SKM-1 (cell line): Measurements from ENCODE around the gene SNX20.

ENCODE experiments used
- DNase-seq: peaks from one replicate; lab custom pipeline; 2025; ENCODE audit not compliant: unreplicated experiment; lab: John Stamatoyannopoulos, UW

SNX20 gene

DNA sequence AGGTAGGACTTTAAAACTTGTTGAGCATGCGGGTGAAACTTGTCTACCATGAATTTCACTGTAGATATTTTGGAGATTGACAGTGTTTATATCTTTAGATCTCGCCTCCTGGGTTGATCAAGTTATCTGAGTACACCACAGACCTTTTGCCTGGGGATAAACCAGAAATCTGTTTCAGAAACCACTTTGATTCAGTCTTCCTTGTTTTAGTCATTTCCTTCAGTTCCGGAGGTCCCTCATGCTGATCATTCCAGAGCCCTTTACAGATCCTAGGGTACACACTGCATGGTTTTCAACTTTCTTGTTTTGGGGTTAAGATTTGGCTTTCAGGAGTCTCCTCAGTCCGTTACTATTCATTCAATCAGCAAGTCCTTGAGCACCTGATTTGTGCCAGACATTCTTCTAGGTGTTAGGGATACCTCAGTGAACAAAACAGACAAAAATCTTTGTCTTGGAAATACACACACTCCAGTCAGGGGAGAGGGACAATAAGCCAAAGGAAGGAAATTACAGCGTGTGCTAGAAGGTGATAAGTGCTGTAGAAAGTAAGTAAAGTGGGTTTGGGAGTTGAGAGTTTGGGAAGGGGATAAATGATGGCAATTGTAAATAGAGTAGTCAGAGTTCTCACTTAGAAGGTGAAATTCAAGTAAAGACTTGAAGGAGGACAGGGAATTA, 24.5 kb upstream of the SNX20 start:
- no peak for DNase-seq

DNA sequence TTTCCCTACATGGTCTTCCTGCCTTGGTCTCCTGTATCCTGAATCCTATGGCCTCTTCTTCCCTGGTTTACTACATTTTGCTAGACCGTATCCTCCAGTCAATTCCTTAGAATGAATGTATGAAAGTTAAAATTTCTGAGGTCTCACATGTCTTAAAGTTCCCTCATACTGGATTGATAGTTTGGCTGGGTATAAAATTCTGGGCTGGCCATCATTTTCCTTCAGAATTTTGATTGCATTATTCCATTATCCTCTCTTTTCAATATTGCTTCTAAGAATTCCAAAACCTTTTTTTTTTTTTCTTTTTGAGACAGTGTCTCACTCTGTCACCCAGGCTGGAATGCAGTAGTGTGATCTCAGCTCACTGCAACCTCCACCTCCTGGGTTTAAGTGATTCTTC, 23.1 kb upstream of the SNX20 start:
- DNase-seq: no peak

DNA sequence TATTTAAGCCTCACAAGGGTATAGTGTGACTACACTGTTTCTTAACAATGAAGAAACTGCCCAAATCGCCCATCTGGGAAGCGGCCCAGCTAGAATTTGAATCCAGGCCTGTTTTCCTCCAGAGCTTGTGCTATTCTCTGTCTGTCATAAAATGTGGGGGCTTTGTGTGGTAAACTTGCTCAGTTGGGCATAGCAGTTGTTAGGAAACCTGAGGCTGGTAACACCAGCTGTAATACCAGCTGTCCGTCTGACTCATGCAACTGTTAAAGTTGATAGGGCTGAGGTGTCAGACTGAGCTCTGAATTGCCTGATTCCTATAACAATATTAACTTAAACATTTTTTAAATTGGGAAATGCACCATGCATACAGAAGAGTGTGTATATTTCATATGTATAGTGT, 21.6 kb upstream of the SNX20 start:
- DNase-seq: no peak

DNA sequence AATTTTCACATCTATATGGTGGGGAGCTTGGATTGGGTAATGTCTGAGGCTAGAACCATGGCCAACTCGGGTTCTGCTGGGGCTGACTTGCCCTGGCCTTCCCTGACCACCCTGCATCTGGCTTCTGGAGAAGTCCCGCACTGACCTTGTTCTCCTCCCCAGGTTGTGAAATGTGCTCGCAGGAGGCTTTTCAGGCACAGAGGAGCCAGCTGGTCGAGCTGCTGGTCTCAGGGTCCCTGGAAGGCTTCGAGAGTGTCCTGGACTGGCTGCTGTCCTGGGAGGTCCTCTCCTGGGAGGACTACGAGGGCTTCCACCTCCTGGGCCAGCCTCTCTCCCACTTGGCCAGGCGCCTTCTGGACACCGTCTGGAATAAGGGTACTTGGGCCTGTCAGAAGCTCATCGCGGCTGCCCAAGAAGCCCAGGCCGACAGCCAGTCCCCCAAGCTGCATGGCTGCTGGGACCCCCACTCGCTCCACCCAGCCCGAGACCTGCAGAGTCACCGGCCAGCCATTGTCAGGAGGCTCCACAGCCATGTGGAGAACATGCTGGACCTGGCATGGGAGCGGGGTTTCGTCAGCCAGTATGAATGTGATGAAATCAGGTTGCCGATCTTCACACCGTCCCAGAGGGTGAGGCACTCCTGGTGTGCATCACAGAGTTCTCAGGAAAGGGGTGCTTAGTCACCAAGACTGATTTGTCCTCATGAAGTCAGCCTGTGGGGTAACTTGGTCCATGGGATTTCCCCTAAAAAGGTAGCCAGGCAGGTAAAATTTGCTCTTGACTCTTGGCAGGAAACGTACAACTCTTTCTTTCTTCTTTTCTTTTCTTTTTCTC, 18.4 kb upstream of the SNX20 start:
- peak; percentile 31 for DNase-seq

DNA sequence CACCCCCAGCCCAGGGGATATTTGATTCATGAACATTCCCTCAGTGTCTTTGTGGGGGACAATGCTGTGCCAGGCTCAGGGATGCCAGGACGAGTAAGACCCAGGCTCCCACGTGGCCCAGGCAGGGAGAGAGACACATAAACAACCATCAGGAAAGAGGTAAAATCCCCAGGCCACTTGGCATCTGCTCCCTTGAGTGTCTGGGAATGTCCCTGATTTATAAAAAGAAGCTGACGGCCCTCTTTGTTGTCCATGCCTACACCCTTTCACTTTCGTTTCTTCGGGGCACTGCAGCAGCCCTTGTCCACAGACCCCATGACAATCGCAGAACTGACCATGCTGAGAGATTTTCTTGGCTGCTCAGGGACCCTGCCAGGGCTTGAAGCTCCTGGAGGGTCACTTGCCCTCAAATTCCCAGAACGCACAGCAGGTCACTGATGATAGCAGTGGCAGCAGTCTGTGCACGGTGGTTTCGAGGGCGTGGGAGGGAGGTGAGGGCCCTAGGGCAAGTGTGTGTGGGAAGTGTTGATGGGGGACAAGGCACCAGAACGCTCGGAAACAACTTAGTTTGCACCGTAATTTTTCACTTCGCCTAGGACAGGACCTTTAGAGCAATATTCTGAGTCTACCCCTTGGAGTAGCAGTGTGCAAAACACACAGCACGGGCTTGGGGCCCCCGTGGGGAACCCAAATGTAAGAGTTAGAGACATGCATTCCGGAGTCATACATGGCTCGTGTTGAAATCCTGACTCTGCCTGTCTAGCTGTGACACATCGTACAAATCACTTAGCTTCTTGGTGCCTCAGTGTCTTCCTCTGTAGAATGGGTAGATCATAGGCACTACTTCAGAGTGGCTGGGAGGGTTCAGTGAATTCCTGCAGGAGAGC, 17.0 kb upstream of the SNX20 start:
- DNase-seq: no peak

DNA sequence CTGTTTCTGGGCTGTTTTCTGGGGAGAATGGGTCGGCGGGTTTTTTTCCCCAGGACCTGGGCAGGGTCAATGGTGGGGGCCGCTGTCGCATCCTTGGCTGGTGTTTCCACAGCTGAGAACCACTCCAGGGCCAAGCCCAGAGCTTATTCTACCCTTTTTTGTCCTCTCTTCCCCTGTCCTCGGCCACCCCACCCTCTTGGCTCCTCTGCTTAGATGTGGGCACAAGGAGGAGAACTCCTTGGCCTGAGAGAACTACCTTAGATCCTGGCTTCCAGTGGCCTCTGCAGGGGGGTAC, 16.3 kb upstream of the SNX20 start:
- DNase-seq: no peak

DNA sequence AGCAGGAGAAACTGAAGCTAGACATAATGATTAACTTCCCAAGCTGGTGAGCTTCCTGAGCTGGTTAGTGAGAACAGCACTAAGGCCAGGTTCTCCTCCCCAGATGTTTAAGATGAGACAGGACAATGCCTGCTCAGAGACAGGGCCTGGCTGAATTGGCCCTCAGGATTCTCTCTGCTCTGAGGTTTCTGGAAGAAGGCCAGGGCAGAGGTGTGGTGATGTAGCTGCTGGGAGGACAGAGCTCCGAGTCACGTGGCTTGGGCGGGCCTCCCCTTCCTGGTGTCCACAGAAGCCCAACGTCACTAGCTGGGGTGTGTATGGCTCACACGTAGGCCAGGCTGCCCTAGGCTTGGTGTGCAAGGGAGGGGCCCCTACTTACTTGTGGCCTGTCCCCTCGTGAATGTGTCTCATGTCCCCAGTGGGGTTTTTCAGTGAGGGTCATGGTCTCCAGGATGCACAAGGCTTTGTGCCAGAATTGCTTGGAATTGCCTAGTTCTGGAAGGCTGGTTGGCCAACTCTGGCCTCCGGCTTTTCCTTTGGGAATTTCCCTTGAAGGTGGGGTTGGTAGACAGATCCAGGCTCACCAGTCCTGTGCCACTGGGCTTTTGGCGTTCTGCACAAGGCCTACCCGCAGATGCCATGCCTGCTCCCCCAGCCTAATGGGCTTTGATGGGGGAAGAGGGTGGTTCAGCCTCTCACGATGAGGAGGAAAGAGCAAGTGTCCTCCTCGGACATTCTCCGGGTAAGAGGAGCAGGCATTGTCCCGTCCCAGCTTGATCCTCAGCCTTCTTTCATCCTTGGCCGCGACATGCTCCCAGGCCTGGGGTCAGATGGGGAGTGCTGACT, 15.7 kb upstream of the SNX20 start:
- DNase-seq: no peak

DNA sequence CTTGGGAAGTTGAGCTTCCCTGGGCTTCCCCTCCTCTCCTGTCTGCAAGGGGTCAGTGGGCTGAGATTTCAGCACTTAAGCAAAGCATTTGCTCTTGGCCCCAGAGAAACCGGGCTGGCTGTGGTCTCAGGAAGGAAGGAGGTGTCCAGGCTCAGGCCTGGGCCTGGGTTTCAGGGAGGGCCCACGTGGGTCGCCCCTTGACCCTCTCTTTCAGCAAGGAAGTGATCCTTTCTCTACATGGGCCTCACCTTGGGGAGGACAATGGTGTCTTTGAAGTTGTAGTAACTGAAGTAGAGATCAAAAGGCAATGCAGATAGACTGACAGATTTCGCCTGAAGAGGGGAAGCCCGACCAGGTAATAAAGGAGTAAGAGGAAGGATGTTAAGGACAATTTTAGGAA, 15.0 kb upstream of the SNX20 start:
- no peak for DNase-seq

DNA sequence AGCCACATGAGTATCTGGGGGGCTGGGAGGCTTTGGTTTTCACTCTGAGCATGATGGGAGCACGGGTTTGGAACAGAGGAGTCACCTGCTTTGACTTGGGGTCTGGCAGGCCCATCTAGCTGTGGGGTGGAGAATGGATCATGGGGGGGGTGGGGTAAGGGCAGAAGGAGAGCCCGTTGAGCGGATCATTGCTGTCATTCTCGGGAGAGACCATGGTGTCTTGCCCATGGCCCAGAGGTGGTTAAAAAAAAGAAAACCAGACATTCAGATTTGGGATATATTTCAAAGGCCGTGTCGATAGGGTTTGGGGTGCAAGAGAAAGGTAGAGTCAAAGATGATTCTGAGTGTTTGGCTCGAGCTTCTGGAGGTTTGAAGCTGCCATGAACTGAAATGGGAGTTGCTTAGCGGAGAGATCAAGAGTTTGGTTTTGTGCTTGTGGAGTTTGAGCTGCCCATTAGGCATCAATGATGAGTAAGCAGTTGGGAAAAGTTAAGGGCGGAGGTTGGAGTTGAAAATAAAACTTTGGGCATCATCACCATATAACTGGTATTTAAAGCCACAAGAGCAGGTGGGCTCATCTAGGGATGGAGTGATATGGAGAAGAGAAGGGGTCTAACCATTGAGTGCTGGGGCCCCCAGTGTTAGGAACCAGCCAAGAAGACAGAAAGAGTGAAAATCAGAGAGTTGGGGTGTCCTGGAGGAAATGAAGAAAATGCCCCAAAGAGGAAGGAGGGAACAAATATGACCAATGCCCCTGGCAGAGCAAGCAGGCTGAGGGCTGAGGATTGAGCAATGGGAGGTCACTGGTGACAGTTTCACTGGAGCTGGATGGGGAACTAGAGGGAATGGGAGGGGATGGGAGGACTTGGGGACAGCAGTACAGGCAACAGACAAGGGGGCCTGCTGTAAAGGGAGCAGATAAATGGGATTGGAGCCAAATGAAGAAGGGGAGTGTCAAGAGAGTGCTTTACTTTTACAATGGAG, 14.2 kb upstream of the SNX20 start:
- DNase-seq: peak; percentile 71

DNA sequence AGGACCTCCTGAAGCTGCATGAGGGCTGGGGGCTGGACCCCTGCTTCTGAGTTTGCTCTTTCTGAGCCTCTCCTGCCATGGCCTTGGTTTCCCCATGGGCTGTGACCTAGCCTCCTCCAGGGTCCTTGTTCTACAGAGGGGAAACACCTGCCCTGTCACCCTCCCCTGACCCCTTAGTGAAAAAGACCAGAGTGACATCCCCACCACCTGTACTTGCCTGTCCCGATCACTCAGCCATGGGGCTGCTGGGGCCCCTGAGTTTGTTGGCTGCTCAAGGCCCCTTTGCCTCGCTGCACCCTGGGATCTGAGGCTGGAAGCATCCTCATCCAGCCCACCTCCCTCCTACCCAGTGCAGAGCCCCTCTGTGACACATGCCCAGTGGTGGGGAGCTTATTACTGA, 13.1 kb upstream of the SNX20 start:
- no peak for DNase-seq

DNA sequence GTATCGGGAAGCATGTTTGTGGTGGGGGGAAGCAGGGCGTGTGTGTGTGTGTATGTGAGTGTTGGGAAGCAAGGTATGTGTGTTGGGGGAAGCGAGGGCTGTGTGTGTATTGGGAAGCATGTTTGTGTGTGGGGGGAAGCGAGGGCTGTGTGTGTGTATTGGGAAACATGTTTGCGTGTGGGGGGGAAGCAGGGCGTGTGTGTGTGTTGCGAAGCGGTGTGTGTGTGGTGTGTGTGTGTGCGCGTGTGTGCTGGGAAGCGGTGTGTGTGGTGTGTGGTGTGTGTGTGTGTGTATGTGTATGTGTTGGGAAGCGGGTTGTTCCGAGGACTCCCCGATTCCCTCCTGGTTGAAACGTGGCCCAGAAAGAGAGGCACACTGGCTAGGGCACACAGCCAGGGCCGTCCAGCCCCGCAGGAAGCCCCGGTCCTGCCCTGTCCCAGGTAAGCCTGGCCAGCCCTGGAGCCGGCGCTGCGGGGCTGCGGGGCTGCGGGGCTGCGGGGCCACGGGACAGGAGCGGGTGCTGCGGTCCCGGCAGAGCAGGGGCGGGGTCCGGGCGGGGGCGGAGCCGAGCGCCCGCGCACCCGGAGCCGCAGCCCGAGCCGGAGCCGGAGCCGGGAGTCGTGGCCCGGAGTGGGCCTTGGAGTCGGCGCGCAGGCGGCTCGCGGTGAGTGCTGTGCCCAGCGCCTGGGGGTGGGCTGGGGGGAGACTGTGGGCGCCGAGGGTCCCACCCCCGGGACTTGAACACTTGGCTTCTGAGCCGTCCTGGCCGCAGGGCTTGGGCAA, 12.1 kb upstream of the SNX20 start, which contains the start of gene NOD2:
Gene NOD2 (plus strand): TSS at position 608 of the 783 bp plus-strand sequence. CDS start 5,890 bp downstream, outside the sequence.
- DNase-seq: no peak

DNA sequence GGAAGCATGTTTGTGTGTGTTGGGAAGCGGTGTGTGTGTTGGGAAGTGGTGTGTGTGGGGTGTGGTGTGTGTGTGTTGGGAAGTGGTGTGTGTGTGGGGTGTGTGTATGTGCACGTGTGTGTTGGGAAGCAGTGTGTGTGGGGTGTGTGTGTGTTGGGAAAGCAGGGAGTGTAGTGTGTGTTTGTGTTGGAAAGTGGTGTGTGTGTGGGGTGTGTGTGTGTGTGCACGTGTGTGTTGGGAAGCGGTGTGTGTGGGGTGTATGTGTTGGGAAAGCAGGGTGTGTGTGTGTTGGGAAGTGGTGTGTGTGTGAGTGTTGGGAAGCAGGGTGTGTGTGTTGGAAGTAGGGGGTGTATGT, 11.5 kb upstream of the SNX20 start:
- no peak for DNase-seq

DNA sequence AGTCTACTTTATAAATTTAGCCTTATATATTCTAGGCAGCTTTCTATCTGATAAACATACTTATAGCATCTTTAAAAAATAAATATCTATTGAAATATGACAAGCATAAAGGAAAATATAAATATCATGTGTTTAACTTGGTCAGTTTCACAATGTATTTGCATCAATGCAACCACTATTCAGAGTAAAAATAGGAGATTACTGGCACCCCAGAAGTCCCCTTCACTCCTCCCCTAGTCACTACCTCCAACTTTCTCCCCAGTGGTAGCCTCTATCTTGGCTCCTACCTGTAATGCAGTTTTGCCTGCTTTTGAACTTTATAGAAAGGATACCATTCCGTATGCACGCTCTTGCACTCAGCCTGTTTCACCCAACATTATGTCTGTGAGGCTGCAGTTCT, 9.1 kb upstream of the SNX20 start:
- no peak for DNase-seq

DNA sequence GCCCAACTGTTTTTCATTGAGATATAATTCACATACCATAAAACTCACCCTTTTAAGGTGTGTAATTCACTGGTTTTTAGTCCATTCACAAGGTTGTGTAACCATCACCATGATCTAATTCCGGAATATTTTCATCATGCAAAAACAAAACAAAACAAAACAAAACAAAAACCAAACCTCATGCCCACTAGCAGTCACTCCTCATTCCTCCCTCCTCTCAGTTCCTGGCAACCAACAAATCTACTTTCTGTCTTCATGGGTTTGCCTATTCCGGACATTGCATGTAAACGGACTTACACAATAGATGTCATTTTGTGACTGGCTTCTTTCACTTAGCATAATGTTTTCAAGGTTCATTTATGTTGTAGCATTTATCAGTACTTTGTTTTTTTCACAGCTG, 7.8 kb upstream of the SNX20 start:
- DNase-seq: no peak

DNA sequence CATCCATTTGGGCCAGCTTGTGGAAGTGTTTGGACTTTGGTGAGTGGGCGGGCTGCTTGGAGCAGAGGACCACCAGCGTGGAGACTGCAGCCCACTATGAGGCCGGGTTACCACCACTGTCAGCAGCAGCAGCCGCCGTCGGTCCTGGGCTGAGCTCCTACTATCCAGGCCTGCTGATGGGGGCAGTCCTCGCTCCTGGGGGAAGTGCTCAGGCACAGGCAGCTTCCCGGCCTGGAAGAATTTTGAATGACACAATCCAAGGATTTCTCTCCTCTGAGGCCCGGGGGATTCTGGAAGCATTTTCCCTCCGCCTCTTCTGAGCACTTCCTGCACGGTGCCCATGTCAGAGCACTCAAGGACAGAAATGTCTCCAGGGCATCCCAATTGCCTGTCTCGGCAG, 7.0 kb upstream of the SNX20 start:
- no peak for DNase-seq

DNA sequence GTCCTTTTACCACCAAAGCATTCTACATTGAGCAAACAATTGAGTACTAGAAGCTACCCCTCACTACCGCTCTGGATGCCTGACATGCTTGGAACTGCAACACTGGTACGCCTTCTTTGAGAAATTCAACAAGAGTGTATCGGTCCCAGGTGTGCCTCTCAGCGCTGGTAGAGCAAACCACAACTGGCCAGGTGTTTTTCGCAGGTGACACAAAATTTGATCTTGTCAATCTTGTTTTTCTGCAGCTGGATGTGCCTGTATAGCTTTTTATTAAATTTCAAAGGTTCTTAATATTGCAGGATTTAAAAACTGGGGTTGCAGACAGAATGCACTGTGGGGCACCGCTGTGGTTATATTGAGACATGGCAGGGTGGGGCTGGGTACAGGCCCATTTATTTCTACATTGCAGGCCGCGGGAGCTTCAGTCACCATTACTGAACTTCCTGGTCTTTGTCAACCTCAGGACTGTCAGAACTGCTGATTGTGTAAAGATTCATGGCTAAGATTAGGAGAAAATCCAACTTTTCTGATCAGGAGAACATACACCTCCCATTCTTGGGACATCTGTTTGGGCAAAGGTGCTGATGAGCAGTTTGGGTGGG, 4.5 kb upstream of the SNX20 start:
- DNase-seq: peak; percentile 49

DNA sequence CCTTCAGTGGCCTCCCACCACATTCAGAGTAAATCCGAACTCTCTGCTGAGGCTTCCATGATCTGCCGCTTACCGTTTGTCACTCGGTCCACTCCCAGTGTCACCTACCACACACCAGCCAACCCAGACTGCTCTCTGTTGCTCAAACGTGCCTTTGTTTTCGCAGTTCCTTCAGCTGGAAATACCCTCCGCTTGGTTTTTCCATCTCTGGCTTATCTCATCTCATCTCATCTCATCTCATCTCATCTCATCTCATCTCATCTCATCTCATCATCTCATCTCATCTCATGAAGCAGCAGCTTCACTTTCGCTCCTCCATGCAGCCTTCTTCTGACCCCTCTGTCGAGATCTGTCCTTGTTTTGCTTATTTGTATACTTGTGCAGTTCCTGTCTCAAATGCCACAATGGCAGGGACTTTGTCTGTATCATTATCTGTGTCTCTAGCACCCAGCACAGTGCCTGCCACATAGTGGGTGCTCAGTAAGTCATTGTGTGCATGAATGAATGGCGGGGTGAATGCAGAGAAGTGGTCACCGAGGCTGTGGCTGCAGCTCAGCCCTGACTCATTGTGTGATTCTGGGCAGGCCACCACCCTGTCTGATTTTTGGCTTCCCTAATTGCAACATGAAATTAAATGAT, 3.8 kb upstream of the SNX20 start:
- peak; percentile 28 for DNase-seq
